Suprapubic skin (tissue), 4 donors: ENCODE results near the gene LIPA. TPM values are rescaled to one million over a fixed set of nuclear protein-coding genes. Genes with fewer than 3 reads are reported as not detected.

Experiments used
- DNase-seq, 2 donors: peaks; one replicate each; pipeline ENCODE4 v3.0.0-alpha.2; 2019; ENCODE audit warnings: low spot score in 2 of 2
- H3K27ac ChIP-seq: fragments of 200-600 bp; sonication (generic); one replicate; pipeline ENCODE4 v1.5.1; 2019
- H3K27me3 ChIP-seq: fragments of 200-600 bp; sonication (generic); one replicate; pipeline ENCODE4 v1.5.1; 2019
- H3K36me3 ChIP-seq: fragments of 200-600 bp; sonication (generic); one replicate; pipeline ENCODE4 v1.5.1; 2019
- H3K4me1 ChIP-seq: fragments of 200-600 bp; sonication (generic); one replicate; pipeline ENCODE4 v1.5.1; 2019
- H3K4me3 ChIP-seq: fragments of 200-600 bp; sonication (generic); one replicate; pipeline ENCODE4 v1.5.1; 2019; ENCODE audit warnings: mild to moderate bottlenecking
- H3K9me3 ChIP-seq: fragments of 200-600 bp; sonication (generic); one replicate; pipeline ENCODE4 v1.5.1; 2019
- EP300 ChIP-seq: sonication (generic); formaldehyde crosslinking; IDR thresholded peaks from one replicate; pipeline ENCODE4 v1.6.1; 2017; ENCODE audit warnings: antibody characterized with exemption
- POLR2A ChIP-seq, 2 donors: fragments of 450-650 bp; IDR thresholded peaks; one replicate each; pipeline ENCODE4 v1.6.1; 2017; ENCODE audit warnings: antibody characterized with exemption in 2 of 2, mild to moderate bottlenecking in 2 of 2, moderate library complexity in 2 of 2
- POLR2AphosphoS5 ChIP-seq, 3 donors: sonication (generic); formaldehyde crosslinking; IDR thresholded peaks; one replicate each; pipeline ENCODE4 v1.6.1; 2017; ENCODE audit warnings: antibody characterized with exemption in 3 of 3
- WGBS: methylation state at CpG from one replicate; pipeline ENCODE4 v1.1.5; 2018; 5-methylcytosine and 5-hydroxymethylcytosine counted together
- total RNA-seq, 4 donors: library from RNA; depleted of rRNA; stranded (reverse); fragments of >200 nt; gene quantifications; one replicate each; pipeline ENCODE4 v1.1.0, GENCODE V29; 2016
- TF ChIP-seq, protein P1 (sequence below), 2 donors: fragments of 200-600 bp in 1 of 2; fragments of 450-650 bp in 1 of 2; sonication (generic) in 1 of 2; IDR thresholded peaks; one replicate each; pipeline ENCODE4 v1.5.1; 2016 to 2019; ENCODE audit warnings: antibody characterized with exemption in 2 of 2, mild to moderate bottlenecking in 1 of 2, moderate library complexity in 1 of 2

The LIPA gene
- total RNA-seq, 4 donors from 2014 or later: 15.6 to 21.2 (median 18.8) TPM

- Histone ChIP-seq H3K36me3 (no peaks in the 10 kb centered on the region), H3K4me3 (no peak overlapping the region), H3K27ac (no peak overlapping the region), H3K4me1 (peaks cover 8% of the 10 kb centered on the region), H3K27me3 (no peaks in the 10 kb centered on the region), H3K9me3 (no peaks in the 10 kb centered on the region)
- TF ChIP-seq POLR2AphosphoS5 (IDR thresholded peaks at IDR 0.05): no peak
- TF ChIP-seq, protein P1, sequence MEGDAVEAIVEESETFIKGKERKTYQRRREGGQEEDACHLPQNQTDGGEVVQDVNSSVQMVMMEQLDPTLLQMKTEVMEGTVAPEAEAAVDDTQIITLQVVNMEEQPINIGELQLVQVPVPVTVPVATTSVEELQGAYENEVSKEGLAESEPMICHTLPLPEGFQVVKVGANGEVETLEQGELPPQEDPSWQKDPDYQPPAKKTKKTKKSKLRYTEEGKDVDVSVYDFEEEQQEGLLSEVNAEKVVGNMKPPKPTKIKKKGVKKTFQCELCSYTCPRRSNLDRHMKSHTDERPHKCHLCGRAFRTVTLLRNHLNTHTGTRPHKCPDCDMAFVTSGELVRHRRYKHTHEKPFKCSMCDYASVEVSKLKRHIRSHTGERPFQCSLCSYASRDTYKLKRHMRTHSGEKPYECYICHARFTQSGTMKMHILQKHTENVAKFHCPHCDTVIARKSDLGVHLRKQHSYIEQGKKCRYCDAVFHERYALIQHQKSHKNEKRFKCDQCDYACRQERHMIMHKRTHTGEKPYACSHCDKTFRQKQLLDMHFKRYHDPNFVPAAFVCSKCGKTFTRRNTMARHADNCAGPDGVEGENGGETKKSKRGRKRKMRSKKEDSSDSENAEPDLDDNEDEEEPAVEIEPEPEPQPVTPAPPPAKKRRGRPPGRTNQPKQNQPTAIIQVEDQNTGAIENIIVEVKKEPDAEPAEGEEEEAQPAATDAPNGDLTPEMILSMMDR (IDR thresholded peaks at IDR 0.05): no peak
- DNase-seq: no peak
Measured at GRCh38 chr10:89183571-89183970, 68.0 kb downstream of the LIPA start.

- no peak for TF ChIP-seq POLR2AphosphoS5 (IDR thresholded peaks at IDR 0.05)
- TF ChIP-seq, protein P1 (IDR thresholded peaks at IDR 0.05): no peak
- no peak for TF ChIP-seq EP300
- no peak for TF ChIP-seq POLR2A (IDR thresholded peaks at IDR 0.05)
- Histone ChIP-seq H3K4me1 (peaks cover 8% of the 10 kb centered on the region), H3K36me3 (no peaks in the 10 kb centered on the region), H3K9me3 (no peaks in the 10 kb centered on the region), H3K27ac (no peak overlapping the region), H3K27me3 (no peaks in the 10 kb centered on the region), H3K4me3 (no peak overlapping the region)
- WGBS: 95% methylated on average over 2 of the region's 2 CpGs
- DNase-seq: no peak
Measured at GRCh38 chr10:89182894-89183293, 68.7 kb downstream of the LIPA start.

DNA sequence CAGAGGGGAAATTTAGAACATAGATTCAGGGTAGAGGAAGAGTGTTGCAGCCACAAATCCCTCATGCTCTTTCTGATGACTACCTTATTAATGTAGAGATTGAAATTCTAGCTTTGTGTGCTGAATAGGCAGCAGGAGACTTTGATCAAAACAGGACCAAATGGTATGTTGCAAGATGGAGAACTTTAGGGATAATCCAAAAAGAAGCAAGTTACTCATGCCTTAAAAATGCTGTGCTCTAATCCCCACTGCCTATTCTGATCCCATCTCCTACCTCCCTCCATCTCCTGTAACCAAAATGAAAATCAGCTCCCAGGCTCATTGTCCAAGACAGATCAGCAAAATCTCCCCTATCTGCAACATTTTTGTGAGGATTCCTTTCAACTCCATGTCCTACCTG, 75.8 kb downstream of the LIPA start:
- Histone ChIP-seq H3K36me3 (no peaks in the 10 kb centered on the region), H3K27ac (no peak overlapping the region), H3K4me1 (no peaks in the 10 kb centered on the region), H3K9me3 (no peaks in the 10 kb centered on the region), H3K27me3 (no peaks in the 10 kb centered on the region), H3K4me3 (no peak overlapping the region)
- TF ChIP-seq, protein P1 (IDR thresholded peaks at IDR 0.05): no peak
- no peak for TF ChIP-seq POLR2AphosphoS5 (IDR thresholded peaks at IDR 0.05)
- TF ChIP-seq POLR2A (IDR thresholded peaks at IDR 0.05): no peak
- no peak for TF ChIP-seq EP300
- DNase-seq: no peak

DNA sequence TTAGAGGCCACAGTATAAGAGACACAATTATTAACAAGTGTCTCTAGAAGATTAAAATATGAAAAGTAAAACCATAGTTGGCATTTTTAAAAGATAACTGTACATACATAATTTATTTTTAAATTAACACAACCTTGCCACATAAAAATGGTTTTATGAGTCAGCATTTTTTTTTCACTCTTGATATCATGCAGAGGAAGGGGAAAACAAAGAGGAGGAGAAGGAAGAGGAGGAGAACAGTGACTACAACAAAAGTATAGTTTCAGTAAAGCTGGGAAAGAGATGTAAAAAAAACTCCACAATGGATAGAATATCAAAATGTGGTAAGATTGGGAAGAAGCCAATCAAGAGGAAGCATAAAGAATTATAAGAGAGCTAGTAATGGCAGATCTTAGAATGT, 78.5 kb downstream of the LIPA start:
- no peak for TF ChIP-seq POLR2A (IDR thresholded peaks at IDR 0.05)
- no peak for TF ChIP-seq POLR2AphosphoS5 (IDR thresholded peaks at IDR 0.05)
- TF ChIP-seq, protein P1 (IDR thresholded peaks at IDR 0.05): no peak
- TF ChIP-seq EP300: no peak
- no peaks in the 10 kb centered on the region for H3K27me3 ChIP-seq
- no peak for DNase-seq
- H3K27ac ChIP-seq: no peak overlapping the region
- H3K4me3 ChIP-seq: no peak overlapping the region
- peaks cover 4% of the 10 kb centered on the region for H3K4me1 ChIP-seq
- H3K9me3 ChIP-seq: no peaks in the 10 kb centered on the region
- no peaks in the 10 kb centered on the region for H3K36me3 ChIP-seq

DNA sequence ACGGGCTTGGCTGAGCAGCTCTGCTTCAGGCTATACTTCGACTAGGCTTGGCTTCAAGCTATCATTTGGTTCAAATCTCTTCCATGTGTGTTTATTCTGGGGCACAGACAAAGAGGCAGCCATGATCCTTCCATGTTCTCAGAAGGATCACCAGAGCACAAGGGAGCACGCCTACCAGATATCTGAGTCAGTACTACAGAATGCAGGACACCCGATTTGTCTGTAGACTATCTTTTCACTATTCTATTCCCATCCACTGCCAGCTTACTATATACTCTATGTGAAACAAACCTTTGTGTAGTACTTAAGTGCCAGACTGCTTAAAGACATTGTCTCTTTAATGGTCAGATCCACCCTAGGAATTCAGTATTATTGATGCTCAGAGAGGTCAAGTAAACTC, 79.6 kb downstream of the LIPA start:
- no peaks in the 10 kb centered on the region for H3K36me3 ChIP-seq
- no peak for DNase-seq
- H3K4me3 ChIP-seq: no peak overlapping the region
- TF ChIP-seq, protein P1 (IDR thresholded peaks at IDR 0.05): no peak
- TF ChIP-seq POLR2AphosphoS5 (IDR thresholded peaks at IDR 0.05) (no peak), POLR2A (IDR thresholded peaks at IDR 0.05) (no peak), EP300 (no peak)
- no peak overlapping the region for H3K27ac ChIP-seq
- H3K9me3 ChIP-seq: no peaks in the 10 kb centered on the region
- 46% methylated on average over 4 of the region's 4 CpGs for WGBS
- H3K4me1 ChIP-seq: peaks cover 12% of the 10 kb centered on the region
- no peaks in the 10 kb centered on the region for H3K27me3 ChIP-seq
